Fibroblast of skin of abdomen (primary cell): ENCODE results near the gene C5orf63.
A peak's percentile ranks its signal among the peaks of the same experiment; 100 is the strongest.
"Not testable (repeated sequence)": the region's sequence is repeated elsewhere in the genome, so short reads cannot be mapped to it uniquely, and the experiment has no call there.

Experiments used
- DNase-seq: peaks from one replicate; pipeline ENCODE4 v3.0.0-alpha.2; 2013

The C5orf63 gene

DNA sequence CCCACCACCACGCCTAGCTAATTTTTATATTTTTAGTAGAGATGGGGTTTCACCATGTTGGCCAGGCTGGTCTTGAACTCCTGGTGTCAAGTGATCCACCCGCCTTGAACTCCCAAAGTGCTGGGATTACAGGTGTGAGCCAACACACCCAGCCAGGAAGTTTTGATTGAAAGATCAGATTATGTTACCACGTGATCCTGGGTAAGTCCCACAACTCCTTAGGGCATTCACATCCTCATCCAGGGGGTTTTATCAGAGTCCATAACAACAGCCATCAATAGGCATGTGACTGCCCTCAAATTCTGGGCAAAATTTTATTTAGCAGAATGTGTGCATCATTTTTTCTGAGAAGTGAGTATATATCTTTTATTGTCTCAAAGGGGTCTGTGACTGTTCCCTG lies 68.0 kb downstream of the C5orf63 start:
- not testable (repeated sequence) for DNase-seq

DNA sequence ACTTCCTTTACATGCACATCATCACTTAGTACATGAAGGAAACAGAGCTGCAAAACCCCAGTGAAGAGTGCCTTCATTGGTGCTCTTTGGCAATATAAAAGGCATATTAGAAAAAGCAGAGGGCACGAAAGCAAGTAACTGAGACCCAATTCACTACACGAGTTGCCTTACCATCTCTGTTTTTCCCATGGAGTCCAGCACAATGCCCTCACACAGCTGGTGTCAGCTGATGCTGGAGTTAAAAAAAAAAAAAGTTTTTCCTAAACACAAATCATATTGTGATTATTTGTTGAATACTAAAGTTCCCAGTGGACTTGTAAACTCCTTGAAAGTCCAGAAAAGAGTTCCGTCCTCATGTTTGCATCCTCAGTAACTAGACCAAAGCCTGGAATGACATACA lies 68.6 kb downstream of the C5orf63 start:
- DNase-seq = no peak

- DNase-seq = no peak
Measured at GRCh38 chr5:127003798-127004495, 69.4 kb downstream of the C5orf63 start.

DNA sequence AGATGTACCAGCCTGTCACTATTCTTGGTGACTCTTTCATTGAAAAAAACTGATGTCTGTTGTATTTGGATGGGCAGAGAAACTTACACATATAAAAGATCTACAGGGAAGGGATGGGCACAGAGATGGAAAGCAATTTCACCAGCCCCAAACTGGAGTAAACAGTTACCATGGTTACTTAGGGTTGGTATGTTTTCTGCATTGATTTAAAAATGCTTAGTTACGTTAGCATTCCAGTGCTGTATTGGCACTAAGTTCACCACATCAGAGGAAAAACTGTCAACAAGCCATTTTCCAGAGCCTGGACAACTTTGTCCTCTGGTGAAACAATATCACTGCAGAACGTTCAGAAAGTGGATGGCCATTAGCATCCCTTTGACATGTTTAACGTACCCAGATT lies 70.9 kb downstream of the C5orf63 start:
- DNase-seq = peak; percentile 28

- DNase-seq = peak; percentile 96
Measured at GRCh38 chr5:127001621-127002296, 71.5 kb downstream of the C5orf63 start.
